Glomerular endothelial cell (primary cell): ENCODE results near the gene RPS19BP1. TPM values are rescaled to one million over a fixed set of nuclear protein-coding genes. Genes with fewer than 3 reads are reported as not detected.

Experiments
- DNase-seq: peaks from one replicate; pipeline ENCODE4 v3.0.0-alpha.2; 2011; ENCODE audit warnings: low read depth, low spot score; ENCODE audit errors: extremely low read depth
- total RNA-seq: library from RNA; depleted of rRNA; stranded (reverse); fragments of >200 nt; gene quantifications from 2 replicates; pipeline ENCODE4 v1.2.3, GENCODE V29; 2015

RPS19BP1 gene
- total RNA-seq, 1 donor from 2014 or later = 103 TPM

DNA sequence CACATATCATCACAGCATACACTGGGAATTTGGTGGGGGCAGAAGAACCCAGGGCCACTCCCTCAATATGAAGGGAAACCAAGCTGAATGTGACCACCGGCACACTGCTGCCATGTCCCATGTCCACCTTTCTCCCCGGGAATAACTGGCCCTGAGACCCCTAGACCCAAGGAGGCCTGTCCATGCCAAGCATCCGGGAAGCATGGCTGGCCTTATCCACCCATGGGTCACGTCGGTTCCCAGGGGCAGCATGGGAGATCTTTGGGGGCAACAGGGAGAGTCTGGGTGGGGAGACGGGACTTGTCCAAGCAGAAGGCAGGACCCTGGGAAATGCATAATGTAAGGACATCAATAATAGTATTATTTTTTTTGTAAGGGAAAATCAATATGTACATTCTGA, 40.9 kb downstream of the RPS19BP1 start:
- DNase-seq = no peak

DNA sequence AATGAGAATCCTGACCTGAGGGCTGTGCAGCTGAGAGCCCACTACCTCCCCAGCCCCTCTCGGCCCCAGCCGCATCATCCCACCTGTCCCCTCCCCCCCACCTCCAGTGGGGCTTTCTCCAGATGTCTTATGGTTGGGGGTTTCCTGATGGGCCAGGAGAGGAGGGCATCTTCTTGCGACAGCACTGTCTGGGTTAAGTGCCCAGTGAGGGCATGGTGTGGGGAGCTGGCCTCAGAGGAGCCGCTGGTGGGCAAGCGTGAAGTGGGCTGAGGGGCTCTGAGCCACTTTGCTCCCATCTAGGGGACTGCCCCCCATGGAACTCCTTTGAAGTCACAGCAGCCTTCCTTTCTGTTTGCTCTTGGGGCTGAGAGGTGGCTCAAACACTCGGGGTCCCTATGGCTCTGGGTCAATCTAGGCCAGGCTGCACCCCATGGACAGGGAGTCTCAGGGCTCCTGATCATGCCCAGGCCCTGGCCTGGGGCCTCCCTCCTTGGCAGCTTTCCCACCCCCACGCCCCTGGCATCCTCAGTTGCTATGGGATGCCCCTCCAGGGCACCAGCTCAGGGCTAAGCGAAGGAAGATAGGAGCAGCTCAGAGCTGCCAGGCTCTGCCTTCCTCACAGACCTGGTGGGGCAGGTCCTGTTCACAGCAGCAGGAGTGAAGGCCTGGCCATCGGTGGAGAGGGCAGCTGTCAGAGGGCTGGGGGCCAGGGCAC, 41.4 kb downstream of the RPS19BP1 start:
- no peak for DNase-seq

DNA sequence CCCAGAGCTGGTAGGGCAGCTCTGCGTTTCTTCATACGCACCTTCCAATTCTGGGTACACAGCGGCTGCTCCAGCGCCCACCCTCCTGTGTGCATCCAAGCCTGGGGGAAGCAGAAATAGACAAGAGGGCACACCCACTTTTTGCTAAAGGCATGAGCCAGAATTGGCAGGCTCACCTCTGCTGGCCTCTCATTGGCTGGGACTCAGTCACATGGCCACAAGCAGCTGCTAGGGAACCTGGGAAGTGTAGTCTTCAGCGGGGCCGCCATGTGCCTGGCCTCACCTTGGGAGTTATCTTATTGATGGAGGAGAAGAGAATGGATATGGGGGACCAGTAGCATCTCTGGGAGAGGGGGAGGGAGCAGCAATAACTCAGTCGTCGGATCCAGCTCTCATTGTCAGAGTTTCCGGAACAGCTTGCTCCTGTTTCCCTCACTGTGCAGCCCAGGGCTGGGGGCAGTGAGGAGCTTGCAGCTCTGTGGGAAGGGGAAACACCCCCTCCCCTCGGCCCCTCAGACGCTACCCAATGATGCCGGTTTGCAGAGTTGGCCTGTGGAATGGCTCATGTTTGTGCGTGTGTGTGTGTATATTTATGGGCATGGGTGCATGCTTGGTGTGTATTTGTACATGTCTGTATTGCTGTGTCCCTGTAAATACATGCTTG, 42.3 kb downstream of the RPS19BP1 start:
- DNase-seq = no peak

DNA sequence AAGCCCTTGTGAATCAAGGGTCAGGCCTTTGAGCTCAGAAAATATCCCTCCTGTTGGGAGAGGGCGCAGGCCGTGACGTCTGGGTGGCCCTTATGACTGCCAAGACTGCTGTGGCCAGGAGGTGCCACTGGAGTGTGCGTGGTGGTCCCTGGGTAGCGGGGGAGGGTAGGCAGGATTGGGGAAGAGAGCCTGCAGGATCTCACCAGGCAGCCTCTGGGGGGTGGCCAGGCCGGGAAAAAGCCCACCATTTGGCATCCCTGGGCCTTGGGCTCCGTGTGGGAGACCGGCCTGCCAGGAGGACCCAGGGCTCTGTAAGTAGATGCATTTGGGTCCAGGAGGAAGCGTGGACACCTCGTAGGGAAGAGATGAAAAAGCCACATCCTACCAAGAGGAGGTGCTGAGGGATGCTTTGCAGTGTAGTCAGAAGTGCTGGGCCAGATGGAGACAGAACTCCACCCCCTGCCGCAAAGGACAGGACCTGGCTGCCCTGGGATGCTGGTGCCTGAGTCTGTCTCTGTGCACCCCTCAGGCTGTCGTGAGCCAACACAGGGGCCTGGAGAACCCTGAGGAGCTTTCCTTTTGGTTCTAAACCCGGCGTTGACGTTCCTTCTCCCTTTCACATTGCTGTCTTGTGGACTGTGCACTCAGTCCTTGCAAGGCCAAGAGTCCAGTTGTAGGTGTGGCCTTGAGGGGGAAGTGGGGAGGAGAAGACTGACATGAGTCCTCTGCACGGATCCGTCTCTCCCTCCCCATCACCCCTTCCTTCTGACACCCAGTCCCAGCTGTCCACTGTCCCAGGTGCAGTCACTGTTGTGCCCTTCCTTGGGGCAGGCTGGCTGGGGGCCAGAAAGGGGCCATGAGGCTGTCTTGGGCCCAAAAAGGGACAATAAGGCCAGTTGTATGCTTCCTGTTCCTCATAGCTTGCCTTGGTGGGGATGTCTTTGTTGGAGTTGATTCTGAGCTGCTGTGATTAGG, 43.2 kb downstream of the RPS19BP1 start:
- DNase-seq = no peak

DNA sequence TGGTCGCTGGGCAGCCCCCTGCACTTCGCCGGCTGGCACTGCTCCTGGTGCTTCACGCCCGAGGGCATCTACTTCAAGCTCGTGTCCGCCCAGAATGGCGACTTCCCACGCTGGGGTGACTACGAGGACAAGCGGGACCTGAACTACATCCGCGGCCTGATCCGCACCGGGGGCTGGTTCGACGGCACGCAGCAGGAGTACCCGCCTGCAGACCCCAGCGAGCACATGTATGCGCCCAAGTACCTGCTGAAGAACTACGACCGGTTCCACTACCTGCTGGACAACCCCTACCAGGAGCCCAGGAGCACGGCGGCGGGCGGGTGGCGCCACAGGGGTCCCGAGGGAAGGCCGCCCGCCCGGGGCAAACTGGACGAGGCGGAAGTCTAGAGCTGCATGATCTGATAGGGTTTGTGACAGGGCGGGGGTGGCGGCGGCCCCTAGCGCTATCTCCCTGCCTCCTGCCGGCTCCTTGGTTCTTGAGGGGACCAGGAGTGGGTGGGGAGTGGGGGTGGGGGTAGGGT, 43.9 kb downstream of the RPS19BP1 start:
- no peak for DNase-seq

DNA sequence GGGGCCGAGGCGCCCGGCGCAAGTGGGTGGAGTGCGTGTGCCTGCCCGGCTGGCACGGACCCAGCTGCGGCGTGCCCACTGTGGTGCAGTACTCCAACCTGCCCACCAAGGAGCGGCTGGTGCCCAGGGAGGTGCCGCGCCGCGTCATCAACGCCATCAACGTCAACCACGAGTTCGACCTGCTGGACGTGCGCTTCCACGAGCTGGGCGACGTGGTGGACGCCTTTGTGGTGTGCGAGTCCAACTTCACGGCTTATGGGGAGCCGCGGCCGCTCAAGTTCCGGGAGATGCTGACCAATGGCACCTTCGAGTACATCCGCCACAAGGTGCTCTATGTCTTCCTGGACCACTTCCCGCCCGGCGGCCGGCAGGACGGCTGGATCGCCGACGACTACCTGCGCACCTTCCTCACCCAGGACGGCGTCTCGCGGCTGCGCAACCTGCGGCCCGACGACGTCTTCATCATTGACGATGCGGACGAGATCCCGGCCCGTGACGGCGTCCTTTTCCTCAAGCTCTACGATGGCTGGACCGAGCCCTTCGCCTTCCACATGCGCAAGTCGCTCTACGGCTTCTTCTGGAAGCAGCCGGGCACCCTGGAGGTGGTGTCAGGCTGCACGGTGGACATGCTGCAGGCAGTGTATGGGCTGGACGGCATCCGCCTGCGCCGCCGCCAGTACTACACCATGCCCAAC, 44.6 kb downstream of the RPS19BP1 start:
- DNase-seq = no peak

DNA sequence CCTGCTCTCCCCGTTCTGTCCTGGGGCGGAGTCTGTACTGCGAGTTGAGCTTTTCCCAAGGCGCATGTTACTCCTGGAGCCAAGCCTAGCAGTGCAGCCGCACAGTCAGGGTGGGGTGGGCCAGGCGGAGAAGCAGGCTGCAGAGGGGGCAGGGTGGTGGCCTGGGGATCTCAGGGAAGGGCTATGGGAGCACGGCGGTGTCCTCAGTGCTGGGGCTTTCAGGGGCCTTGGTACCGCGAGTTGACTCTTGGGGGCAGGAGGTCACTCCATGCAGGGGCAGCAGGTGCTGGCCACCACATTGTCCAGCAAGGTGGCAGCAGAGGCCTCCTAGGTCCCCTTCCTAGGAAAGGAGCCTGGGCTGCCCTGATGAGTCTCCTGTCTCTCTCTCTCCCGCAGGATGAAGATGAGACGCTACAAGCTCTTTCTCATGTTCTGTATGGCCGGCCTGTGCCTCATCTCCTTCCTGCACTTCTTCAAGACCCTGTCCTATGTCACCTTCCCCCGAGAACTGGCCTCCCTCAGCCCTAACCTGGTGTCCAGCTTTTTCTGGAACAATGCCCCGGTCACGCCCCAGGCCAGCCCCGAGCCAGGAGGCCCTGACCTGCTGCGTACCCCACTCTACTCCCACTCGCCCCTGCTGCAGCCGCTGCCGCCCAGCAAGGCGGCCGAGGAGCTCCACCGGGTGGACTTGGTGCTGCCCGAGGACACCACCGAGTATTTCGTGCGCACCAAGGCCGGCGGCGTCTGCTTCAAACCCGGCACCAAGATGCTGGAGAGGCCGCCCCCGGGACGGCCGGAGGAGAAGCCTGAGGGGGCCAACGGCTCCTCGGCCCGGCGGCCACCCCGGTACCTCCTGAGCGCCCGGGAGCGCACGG, 45.4 kb downstream of the RPS19BP1 start:
- no peak for DNase-seq

DNA sequence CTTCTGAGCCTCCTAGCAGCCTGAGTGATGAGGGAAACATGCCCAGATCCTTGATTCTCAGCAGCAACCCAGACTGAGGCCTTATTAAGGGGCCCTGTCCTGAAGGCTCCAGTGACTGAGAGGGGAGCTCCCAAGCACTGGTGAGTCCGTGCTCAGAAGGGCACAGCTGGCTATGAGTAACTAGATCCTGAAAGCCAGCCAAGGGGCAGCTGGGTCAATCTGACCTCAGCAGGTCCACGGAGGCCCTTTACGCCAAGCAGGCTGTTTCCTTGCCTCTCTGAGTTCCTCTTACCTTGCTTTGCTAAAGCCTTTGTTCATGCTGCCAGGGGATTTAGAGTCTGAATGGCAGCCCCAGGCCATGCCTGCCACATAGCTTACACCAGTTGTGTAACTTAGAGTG, 49.8 kb downstream of the RPS19BP1 start:
- no peak for DNase-seq

DNA sequence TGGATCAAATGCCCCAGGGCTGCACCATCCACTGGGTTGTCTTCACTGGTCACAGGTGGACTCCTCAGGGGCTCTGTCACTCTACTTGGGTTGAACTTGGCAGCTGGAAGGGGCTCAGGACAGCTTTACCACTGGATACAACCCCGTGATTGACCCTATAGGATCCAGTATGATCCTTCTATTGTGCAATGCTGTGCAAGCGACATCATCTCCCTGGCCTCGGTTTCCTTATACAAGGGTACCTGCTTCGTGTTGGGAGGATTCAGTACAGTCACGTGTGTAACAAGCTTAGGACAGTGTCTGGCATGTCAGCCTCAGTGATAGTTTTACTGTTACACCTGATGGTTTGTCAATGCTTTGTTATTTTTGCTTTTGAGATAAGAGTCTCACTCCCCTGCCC, 51.0 kb downstream of the RPS19BP1 start:
- DNase-seq = no peak

DNA sequence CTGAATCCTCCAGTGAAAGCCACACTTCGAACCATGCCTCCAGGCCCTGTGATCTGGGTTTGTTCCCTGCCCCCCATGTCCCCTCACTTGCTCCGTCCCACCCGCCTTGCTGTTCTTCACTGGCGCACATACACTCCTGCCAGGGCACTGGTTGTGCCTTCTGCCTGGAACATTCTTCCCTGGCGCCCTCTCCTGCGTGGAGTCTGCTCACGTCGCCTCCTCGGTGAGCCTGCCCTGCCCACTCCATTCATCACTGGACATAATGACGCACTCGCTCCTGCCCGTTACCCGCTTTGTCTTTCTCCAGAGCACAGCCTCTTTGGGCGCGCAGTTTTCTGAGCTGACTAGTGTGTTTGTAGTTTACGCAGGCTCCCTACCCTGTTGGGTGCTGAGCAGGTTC, 51.5 kb downstream of the RPS19BP1 start:
- no peak for DNase-seq

DNA sequence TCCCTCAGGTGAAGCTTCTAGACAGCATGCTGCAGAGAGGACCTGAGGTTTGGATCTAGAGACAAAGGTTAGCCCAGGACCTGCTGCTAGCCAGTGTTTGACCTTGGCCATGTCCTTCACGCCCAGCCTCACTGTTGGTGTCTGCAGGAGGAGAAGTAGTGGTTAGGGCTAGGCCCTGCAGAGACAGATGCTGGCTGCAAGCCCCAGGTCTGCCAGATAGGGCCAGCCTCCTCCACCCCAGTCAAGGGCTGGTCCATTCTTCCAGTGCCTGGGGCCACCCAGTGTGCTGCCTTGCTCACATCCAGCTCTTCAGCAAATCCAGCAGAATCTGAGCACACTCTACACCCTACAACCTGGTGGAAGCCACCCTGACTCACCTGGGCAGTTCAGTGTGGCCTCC, 52.0 kb downstream of the RPS19BP1 start:
- DNase-seq = no peak

DNA sequence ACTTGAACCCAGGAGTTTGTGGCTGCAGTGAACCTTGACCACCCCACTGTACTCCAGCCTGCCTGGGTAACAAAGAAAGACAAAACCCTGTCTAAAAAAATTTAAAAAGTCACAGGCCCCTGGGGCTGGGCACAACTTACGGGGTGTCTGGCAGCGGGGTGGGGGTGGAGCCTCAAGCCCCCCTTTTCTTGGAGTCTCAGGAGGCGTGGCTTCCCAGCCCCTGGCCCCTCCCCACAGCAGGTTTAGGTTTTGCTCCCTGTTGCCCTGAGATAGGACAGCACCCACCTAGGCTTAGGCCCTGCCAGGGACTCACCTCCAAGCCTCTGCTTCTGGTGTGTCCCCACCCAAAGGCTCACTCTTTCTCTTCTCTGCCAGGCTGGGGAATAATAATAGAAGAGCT, 53.3 kb downstream of the RPS19BP1 start:
- no peak for DNase-seq

Other genes starting within 250 kb of the RPS19BP1 start
- gene RPL3, start 213.1 kb downstream of the RPS19BP1 start, total RNA-seq = 1,628 and 2,151 TPM in 2 replicates
- 3.1 and 3.3 TPM in 2 replicates for gene SYNGR1, start 182.8 kb downstream of the RPS19BP1 start, total RNA-seq
- gene TAB1, start 133.0 kb downstream of the RPS19BP1 start, total RNA-seq = 11.5 and 15.8 TPM in 2 replicates
- gene MGAT3, start 75.7 kb downstream of the RPS19BP1 start, total RNA-seq = 0.05 and 0.12 TPM in 2 replicates
- gene MIEF1, start 30.5 kb downstream of the RPS19BP1 start, total RNA-seq = 20.3 and 33.3 TPM in 2 replicates
- gene ATF4, start 12.2 kb downstream of the RPS19BP1 start, total RNA-seq = 169 and 207 TPM in 2 replicates
- not detected in 2 replicates for gene CACNA1I, start 38.0 kb upstream of the RPS19BP1 start, total RNA-seq